Panc1 (cell line): Measurements from ENCODE around the gene ARL4A. TPM values are rescaled to one million over a fixed set of nuclear protein-coding genes. Genes with fewer than 3 reads are reported as not detected.
"Not testable (repeated sequence)": the region's sequence is repeated elsewhere in the genome, so short reads cannot be mapped to it uniquely, and the experiment has no call there.

Experiments used
- ATAC-seq: fragments of 200-7000 bp; cut with Tn5 transposase; 2 replicates; pipeline ENCODE4 v1.9.1; 2020; ENCODE audit warnings: mild to moderate bottlenecking, moderate library complexity
- BruUV-seq: library from RNA; stranded (reverse); fragments of 400-500 nt; replicated peaks from 2 replicates; lab custom pipeline; 2021; lab: Mats Ljungman, UMichigan
- CTCF ChIA-PET: fragments of 300-600 bp; sonication (Branson Sonifier 250); formaldehyde crosslinking; loops from one replicate; lab custom pipeline; 2022; ENCODE audit warnings: antibody characterized with exemption; lab: Charles Lee
- POLR2A ChIA-PET: fragments of 300-600 bp; sonication (Branson Sonifier 250); formaldehyde crosslinking; loops from one replicate; lab custom pipeline; 2022; ENCODE audit warnings: antibody characterized with exemption; lab: Charles Lee
- DNase-seq: peaks from one replicate; pipeline ENCODE4 v3.0.0-alpha.2; 2010; ENCODE audit warnings: low read depth, low spot score
- H3K27ac ChIP-seq: 2 replicates; pipeline ENCODE4 v1.5.1; 2011; ENCODE audit warnings: mild to moderate bottlenecking, low read length, inconsistent platforms
- H3K27me3 ChIP-seq: fragments of 200-500 bp; sonication (Bioruptor generic); 2 replicates; pipeline ENCODE4 v1.6.0; 2014; ENCODE audit warnings: low read length, inconsistent platforms; ENCODE audit not compliant: control insufficient read depth, insufficient read depth
- H3K36me3 ChIP-seq: fragments of 200-500 bp; sonication (Bioruptor generic); 2 replicates; pipeline ENCODE4 v1.5.1; 2014; ENCODE audit warnings: inconsistent platforms, mild to moderate bottlenecking, low read length, moderate library complexity; ENCODE audit not compliant: control insufficient read depth, insufficient read depth
- H3K4me1 ChIP-seq: 2 replicates; pipeline ENCODE4 v1.5.1; 2011; ENCODE audit warnings: inconsistent platforms, mild to moderate bottlenecking, low read length, moderate library complexity; ENCODE audit not compliant: control insufficient read depth, insufficient read depth
- H3K4me3 ChIP-seq, 2 experiments: 2 replicates each; pipeline ENCODE4 v1.5.1; 2011 to 2012; ENCODE audit warnings: low read depth in 2 of 2, low read length in 2 of 2, mild to moderate bottlenecking in 2 of 2, inconsistent platforms in 1 of 2, moderate library complexity in 1 of 2
- H3K9me3 ChIP-seq: fragments of 200-500 bp; sonication (Bioruptor generic); 2 replicates; pipeline ENCODE4 v1.5.1; 2014; ENCODE audit warnings: low read depth, mild to moderate bottlenecking, inconsistent platforms, low read length, moderate library complexity; ENCODE audit not compliant: control insufficient read depth, insufficient read depth
- CTCF ChIP-seq: fragments of 450-650 bp; IDR thresholded peaks from 2 replicates; pipeline ENCODE4 v1.5.1; 2017; ENCODE audit warnings: mild to moderate bottlenecking
- POLR2AphosphoS5 ChIP-seq: IDR thresholded peaks from 2 replicates; pipeline ENCODE4 v1.6.1; 2012; ENCODE audit warnings: mild to moderate bottlenecking, low read depth, low read length, moderate library complexity
- SIN3A ChIP-seq: IDR thresholded peaks from 2 replicates; pipeline ENCODE4 v1.6.1; 2012; ENCODE audit warnings: low read depth, mild to moderate bottlenecking, low read length, moderate library complexity, borderline replicate concordance; ENCODE audit not compliant: insufficient read depth
- TCF7L2 ChIP-seq: IDR thresholded peaks from 2 replicates; pipeline ENCODE4 v1.6.1; 2011; ENCODE audit warnings: mild to moderate bottlenecking, low read depth, low read length, inconsistent platforms
- in situ Hi-C: cut with HindIII; loops from 2 replicates; pipeline ENCODE4 v1.10.0; 2016; ENCODE audit warnings: low sequenced_read_pairs, low pct_unique_long_range_greater_than_20kb
- intact Hi-C: fragments of 100-400 bp; cut with micrococcal nuclease; formaldehyde crosslinking; loops from one replicate; pipeline ENCODE4 v1.10.0; 2022; ENCODE audit not compliant: unreplicated experiment
- total RNA-seq: library from RNA; stranded (reverse); gene quantifications from one replicate; pipeline ENCODE4 v1.2.1, GENCODE V29; 2021; ENCODE audit not compliant: unreplicated experiment
- TF ChIP-seq, protein P1 (sequence below), 2 experiments: IDR thresholded peaks; 2 replicates each; pipeline ENCODE4 v1.6.1; 2011 to 2012; ENCODE audit warnings: low read depth in 2 of 2, control low read depth in 1 of 2, low read length in 1 of 2, mild to moderate bottlenecking in 1 of 2, moderate library complexity in 1 of 2; ENCODE audit not compliant: insufficient read depth in 1 of 2

Gene ARL4A
- total RNA-seq, 1 experiment from 2014 or later = 37.4 TPM

DNA sequence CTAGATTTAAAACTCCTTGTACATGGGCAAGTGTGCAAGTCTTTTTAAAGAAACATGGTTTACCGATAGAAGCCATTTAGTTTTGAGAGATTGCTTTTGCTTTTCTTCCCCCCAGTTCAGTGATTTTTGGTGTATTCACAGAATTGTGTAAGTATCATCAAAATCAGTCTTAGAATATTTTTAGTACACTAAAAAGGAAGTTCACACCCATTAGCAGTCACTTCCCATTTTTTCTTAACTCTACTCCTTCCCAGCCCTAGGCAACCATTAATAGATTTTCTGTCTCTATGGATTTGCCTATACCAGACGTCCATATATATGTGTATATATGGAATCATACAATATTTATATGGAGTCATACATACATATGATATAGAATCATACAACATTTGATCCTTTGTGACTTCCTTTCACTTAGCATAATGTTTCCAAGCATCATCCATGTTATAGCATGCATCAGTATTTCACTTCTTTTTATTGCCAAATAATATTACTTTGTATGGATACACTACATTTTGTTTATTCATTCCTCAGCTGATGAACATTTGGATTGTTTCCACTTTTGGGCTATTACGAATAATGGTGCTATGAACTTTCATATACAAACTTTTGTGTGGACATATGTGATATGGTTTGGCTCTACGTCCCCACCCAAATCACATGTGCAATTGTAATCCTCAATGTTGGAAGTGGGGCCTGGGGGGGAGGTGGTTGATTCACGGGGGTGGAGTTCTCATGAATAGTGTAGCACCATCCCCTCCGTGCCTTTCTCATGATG is 16.5 kb upstream of the ARL4A start:
- Histone ChIP-seq H3K27ac (no peak overlapping the region), H3K4me3 (no peak overlapping the region), H3K27me3 (no peaks in the 10 kb centered on the region), H3K9me3 (no peaks in the 10 kb centered on the region), H3K4me1 (no peaks in the 10 kb centered on the region), H3K36me3 (no peaks in the 10 kb centered on the region)
- no TSS peak for BruUV-seq
- in situ Hi-C loops (no loop called here), intact Hi-C loops (no loop called here)
- ChIA-PET POLR2A (no interaction called here), CTCF (no interaction called here)
- no peak for TF ChIP-seq CTCF
- TF ChIP-seq, protein P1, sequence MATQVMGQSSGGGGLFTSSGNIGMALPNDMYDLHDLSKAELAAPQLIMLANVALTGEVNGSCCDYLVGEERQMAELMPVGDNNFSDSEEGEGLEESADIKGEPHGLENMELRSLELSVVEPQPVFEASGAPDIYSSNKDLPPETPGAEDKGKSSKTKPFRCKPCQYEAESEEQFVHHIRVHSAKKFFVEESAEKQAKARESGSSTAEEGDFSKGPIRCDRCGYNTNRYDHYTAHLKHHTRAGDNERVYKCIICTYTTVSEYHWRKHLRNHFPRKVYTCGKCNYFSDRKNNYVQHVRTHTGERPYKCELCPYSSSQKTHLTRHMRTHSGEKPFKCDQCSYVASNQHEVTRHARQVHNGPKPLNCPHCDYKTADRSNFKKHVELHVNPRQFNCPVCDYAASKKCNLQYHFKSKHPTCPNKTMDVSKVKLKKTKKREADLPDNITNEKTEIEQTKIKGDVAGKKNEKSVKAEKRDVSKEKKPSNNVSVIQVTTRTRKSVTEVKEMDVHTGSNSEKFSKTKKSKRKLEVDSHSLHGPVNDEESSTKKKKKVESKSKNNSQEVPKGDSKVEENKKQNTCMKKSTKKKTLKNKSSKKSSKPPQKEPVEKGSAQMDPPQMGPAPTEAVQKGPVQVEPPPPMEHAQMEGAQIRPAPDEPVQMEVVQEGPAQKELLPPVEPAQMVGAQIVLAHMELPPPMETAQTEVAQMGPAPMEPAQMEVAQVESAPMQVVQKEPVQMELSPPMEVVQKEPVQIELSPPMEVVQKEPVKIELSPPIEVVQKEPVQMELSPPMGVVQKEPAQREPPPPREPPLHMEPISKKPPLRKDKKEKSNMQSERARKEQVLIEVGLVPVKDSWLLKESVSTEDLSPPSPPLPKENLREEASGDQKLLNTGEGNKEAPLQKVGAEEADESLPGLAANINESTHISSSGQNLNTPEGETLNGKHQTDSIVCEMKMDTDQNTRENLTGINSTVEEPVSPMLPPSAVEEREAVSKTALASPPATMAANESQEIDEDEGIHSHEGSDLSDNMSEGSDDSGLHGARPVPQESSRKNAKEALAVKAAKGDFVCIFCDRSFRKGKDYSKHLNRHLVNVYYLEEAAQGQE (IDR thresholded peaks at IDR 0.05; ENCODE audit: insufficient read depth in 1 of 2, low read depth in 2 of 2, low read length in 1 of 2) = no peak
- no peak for TF ChIP-seq TCF7L2
- no peak for TF ChIP-seq SIN3A
- TF ChIP-seq POLR2AphosphoS5 = no peak
- no peak for DNase-seq
- ATAC-seq = no peak

DNA sequence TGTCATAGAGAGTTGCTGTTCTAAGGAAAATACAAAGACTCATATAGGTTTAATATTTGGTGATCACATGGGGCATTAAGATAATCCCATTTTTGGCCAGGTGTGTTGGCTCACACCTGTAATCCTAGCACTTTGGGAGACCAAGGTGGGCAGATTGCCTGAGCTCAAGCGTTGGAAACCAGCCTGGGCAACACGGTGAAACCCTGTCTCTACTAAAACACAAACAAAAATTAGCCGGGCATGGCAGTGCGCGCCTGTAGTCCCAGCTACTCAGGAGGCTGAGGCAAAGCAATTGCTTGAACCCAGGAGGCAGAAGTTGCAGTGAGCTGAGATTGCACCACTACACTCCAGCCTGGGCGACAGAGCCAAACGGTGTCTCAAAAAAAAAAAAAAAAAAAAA is 14.0 kb upstream of the ARL4A start:
- H3K4me1 ChIP-seq, BruUV-seq, H3K4me3 ChIP-seq, H3K9me3 ChIP-seq, H3K27me3 ChIP-seq, CTCF ChIA-PET, H3K36me3 ChIP-seq, DNase-seq, ATAC-seq, intact Hi-C loops, POLR2A ChIA-PET, in situ Hi-C loops, H3K27ac ChIP-seq: not testable (repeated sequence)

DNA sequence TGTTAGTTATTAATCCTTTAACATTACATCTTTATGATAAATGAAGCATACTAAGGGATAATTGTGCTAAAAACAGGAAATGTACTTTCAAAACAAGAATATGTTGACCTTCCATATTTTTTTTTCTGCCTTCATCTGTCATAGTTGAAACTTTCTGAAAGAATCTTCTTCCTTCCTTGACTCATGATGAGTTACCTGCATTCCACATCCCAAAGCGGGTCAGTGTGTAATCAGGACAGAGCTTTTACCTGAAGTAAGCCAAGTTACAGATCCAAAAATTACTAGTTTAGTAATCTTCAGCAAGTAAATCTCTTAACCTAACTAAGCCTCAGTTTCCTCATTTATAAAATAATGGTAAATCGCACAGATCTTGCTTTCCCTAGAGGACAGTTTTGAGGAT is 13.4 kb upstream of the ARL4A start:
- H3K36me3 ChIP-seq = no peaks in the 10 kb centered on the region
- H3K27me3 ChIP-seq = no peaks in the 10 kb centered on the region
- H3K4me3 ChIP-seq = no peak overlapping the region
- BruUV-seq = no TSS peak
- DNase-seq (no peak), ATAC-seq (no peak)
- intact Hi-C loops (no loop called here), in situ Hi-C loops (no loop called here)
- ChIA-PET POLR2A (no interaction called here), CTCF (no interaction called here)
- no peak for TF ChIP-seq CTCF
- TF ChIP-seq, protein P1 (IDR thresholded peaks at IDR 0.05; ENCODE audit: insufficient read depth in 1 of 2, low read depth in 2 of 2, low read length in 1 of 2) = no peak
- no peak for TF ChIP-seq SIN3A
- TF ChIP-seq TCF7L2 = no peak
- no peak for TF ChIP-seq POLR2AphosphoS5
- no peaks in the 10 kb centered on the region for H3K9me3 ChIP-seq
- H3K4me1 ChIP-seq = no peaks in the 10 kb centered on the region
- no peak overlapping the region for H3K27ac ChIP-seq
